T-cell (primary cell): Measurements from ENCODE around the gene TCHH. TPM values are rescaled to one million over a fixed set of nuclear protein-coding genes. Genes with fewer than 3 reads are reported as not detected.

Source experiments
- ATAC-seq, 4 experiments: fragments of 200-7000 bp in 3 of 4; fragments of 150-1000 bp in 1 of 4; cut with Tn5 transposase; replicated peaks in 1 of 4; 1 replicate in 3 of 4; 2 replicates in 1 of 4; pipeline ENCODE4 v1.10.0; 2021; ENCODE audit warnings: moderate library complexity in 3 of 4, mild to moderate bottlenecking in 2 of 4, moderate number of reproducible peaks in 1 of 4
- CTCF ChIA-PET, 2 donors: fragments of 300-600 bp; sonication (Branson Sonifier 250); formaldehyde crosslinking; loops; one replicate each; lab custom pipeline; 2022; ENCODE audit warnings: antibody characterized with exemption in 2 of 2; lab: Charles Lee
- POLR2A ChIA-PET, 2 donors: fragments of 300-600 bp; sonication (Branson Sonifier 250); formaldehyde crosslinking; loops; one replicate each; lab custom pipeline; 2022; ENCODE audit warnings: antibody characterized with exemption in 2 of 2; lab: Charles Lee
- DNase-seq, 35 experiments: peaks; one replicate each; pipeline versions ENCODE4 v3.0.0 to v3.0.0-alpha.2; 2013 to 2023
- H3K27ac ChIP-seq: one replicate; pipeline ENCODE4 v1.5.1; 2013; ENCODE audit warnings: low read length
- H3K27me3 ChIP-seq, 2 experiments: replicated peaks in 1 of 2; 1 replicate in 1 of 2; 2 replicates in 1 of 2; pipeline versions ENCODE4 v1.6.1 to v1.7.0; 2013; ENCODE audit warnings: low read length in 1 of 2, mixed read lengths in 1 of 2; ENCODE audit not compliant: control insufficient read depth in 2 of 2, insufficient read depth in 2 of 2; ENCODE audit errors: extremely low read depth in 1 of 2
- H3K36me3 ChIP-seq, 2 donors: 1 replicate in 1 of 2; 2 replicates in 1 of 2; pipeline versions ENCODE4 v1.6.1 to v1.7.0; 2013; ENCODE audit warnings: low read length in 1 of 2; ENCODE audit not compliant: control insufficient read depth in 2 of 2, insufficient read depth in 1 of 2; ENCODE audit errors: extremely low read depth in 1 of 2
- H3K4me1 ChIP-seq, 2 experiments: 1 replicate in 1 of 2; 2 replicates in 1 of 2; pipeline versions ENCODE4 v1.6.1 to v1.7.0; 2013; ENCODE audit warnings: low read length in 2 of 2, mixed read lengths in 1 of 2; ENCODE audit not compliant: insufficient read depth in 2 of 2, control insufficient read depth in 1 of 2; ENCODE audit errors: extremely low read depth in 1 of 2
- H3K4me3 ChIP-seq, 2 donors: 1 replicate in 1 of 2; 2 replicates in 1 of 2; pipeline versions ENCODE4 v1.5.1 to v1.7.0; 2013; ENCODE audit warnings: mild to moderate bottlenecking in 2 of 2, low read length in 1 of 2, moderate library complexity in 1 of 2; ENCODE audit not compliant: control insufficient read depth in 1 of 2; ENCODE audit errors: extremely low read depth in 1 of 2
- H3K9me3 ChIP-seq: 2 replicates; pipeline ENCODE4 v1.7.0; 2013
- H3K27ac Mint-ChIP-seq, 2 donors: one replicate each; pipeline ENCODE4 v1.8.0; 2020 to 2021; ENCODE audit warnings: mild to moderate bottlenecking in 2 of 2, mixed read lengths in 2 of 2
- H3K27me3 Mint-ChIP-seq, 2 donors: one replicate each; pipeline ENCODE4 v1.8.0; 2021 to 2022; ENCODE audit warnings: mixed read lengths in 2 of 2
- H3K36me3 Mint-ChIP-seq: one replicate; pipeline ENCODE4 v1.8.0; 2021; ENCODE audit warnings: mixed read lengths
- H3K4me1 Mint-ChIP-seq, 3 donors: one replicate each; pipeline ENCODE4 v1.8.0; 2020 to 2022; ENCODE audit warnings: mixed read lengths in 3 of 3, mild to moderate bottlenecking in 1 of 3
- H3K4me3 Mint-ChIP-seq, 3 donors: one replicate each; pipeline ENCODE4 v1.8.0; 2020 to 2022; ENCODE audit warnings: mild to moderate bottlenecking in 3 of 3, mixed read lengths in 3 of 3, moderate library complexity in 3 of 3
- H3K9me3 Mint-ChIP-seq, 3 donors: one replicate each; pipeline ENCODE4 v1.8.0; 2020 to 2022; ENCODE audit warnings: mixed read lengths in 3 of 3
- WGBS: methylation state at CpG from one replicate; pipeline ENCODE4 v1.1.5; 2013; ENCODE audit warnings: missing lambda C conversion rate; ENCODE audit not compliant: insufficient coverage; 5-methylcytosine and 5-hydroxymethylcytosine counted together
- total RNA-seq, 35 experiments: library from RNA in 6 of 35; stranded (reverse) in 6 of 35; fragments of 120-200 nt in 1 of 35; gene quantifications; one replicate each; pipeline versions ENCODE4 v1.2.1 to v1.2.4 and lab custom pipeline; 2013 to 2026

TCHH gene
- total RNA-seq (under 1 TPM in 1 of 5 donors, not detected in 4; 0.03 TPM), total RNA-seq (lab: John Stamatoyannopoulos, UW) (0 to 0.37 (median 0.06) reads per million in 29 experiments)
- not detected for total RNA-seq (2013)

- DNase-seq (no peak), ATAC-seq (no peak)
- Mint-ChIP-seq H3K4me1 (no peaks in the 10 kb centered on the region), H3K36me3 (no peaks in the 10 kb centered on the region), H3K27me3 (peaks cover 26 to 30% of the 10 kb centered on the region in 2 donors), H3K9me3 (no peaks in the 10 kb centered on the region), H3K27ac (no peak within 1 kb of the TSS), H3K4me3 (no peak within 1 kb of the TSS)
- Histone ChIP-seq H3K27ac (no peak within 1 kb of the TSS), H3K36me3 (no peaks in the 10 kb centered on the region), H3K4me1 (peaks cover 0 to 24% of the 10 kb centered on the region in 2 experiments), H3K4me3 (no peak within 1 kb of the TSS), H3K9me3 (no peaks in the 10 kb centered on the region), H3K27me3 (peaks cover 21 to 27% of the 10 kb centered on the region in 2 experiments)
- ChIA-PET CTCF (interaction anchor here in 1 of 2 donors (0.7 kb wide), 1 partner anchor 78 kb away, joined by 3 read pairs; no protein-coding TSS in a partner anchor), POLR2A (no interaction called here)
- no CpG with 5 or more reads among the region's 4 CpGs for WGBS
These were observed at the start of gene TCHH for GRCh38 chr1:152115344-152115743. TSS of gene TCHH (minus strand) at chr1:152115444. CDS start at chr1:152114080, 1,364 bp downstream.

GRCh38 chr1:152164517-152165136 lies 49.4 kb upstream of the TCHH start:
- no peaks in the 10 kb centered on the region for H3K27me3 ChIP-seq
- H3K9me3 Mint-ChIP-seq = no peaks in the 10 kb centered on the region
- ChIA-PET CTCF (interaction anchor here in 1 of 2 donors (0.6 kb wide), 2 partner anchors 152 to 229 kb away, joined by 3 read pairs; no protein-coding TSS in a partner anchor), POLR2A (no interaction called here)
- H3K4me1 Mint-ChIP-seq = peaks cover 8 to 10% (median 9%) of the 10 kb centered on the region in 3 donors
- no peak overlapping the region for H3K4me3 Mint-ChIP-seq
- H3K9me3 ChIP-seq = no peaks in the 10 kb centered on the region
- H3K4me3 ChIP-seq = no peak overlapping the region
- no peak for DNase-seq
- no peaks in the 10 kb centered on the region for H3K4me1 ChIP-seq
- H3K27ac ChIP-seq = no peak overlapping the region
- no peaks in the 10 kb centered on the region for H3K36me3 ChIP-seq
- H3K27me3 Mint-ChIP-seq = peaks cover 6 to 10% of the 10 kb centered on the region in 2 donors
- WGBS = 78% methylated on average over 1 of the region's 2 CpGs
- no peak for ATAC-seq
- no peak overlapping the region for H3K27ac Mint-ChIP-seq
- no peaks in the 10 kb centered on the region for H3K36me3 Mint-ChIP-seq

GRCh38 chr1:152162792-152163463 lies 47.7 kb upstream of the TCHH start:
- Histone ChIP-seq H3K27me3 (no peaks in the 10 kb centered on the region), H3K9me3 (no peaks in the 10 kb centered on the region), H3K4me3 (no peak overlapping the region), H3K36me3 (no peaks in the 10 kb centered on the region), H3K27ac (no peak overlapping the region), H3K4me1 (no peaks in the 10 kb centered on the region)
- POLR2A ChIA-PET = no interaction called here
- peaks cover 8 to 10% (median 9%) of the 10 kb centered on the region in 3 donors for H3K4me1 Mint-ChIP-seq
- H3K27me3 Mint-ChIP-seq = peaks cover 6 to 10% of the 10 kb centered on the region in 2 donors
- CTCF ChIA-PET = no interaction called here
- no peak for DNase-seq
- no CpG with 5 or more reads among the region's 1 CpG for WGBS
- H3K9me3 Mint-ChIP-seq = no peaks in the 10 kb centered on the region
- no peak for ATAC-seq
- H3K4me3 Mint-ChIP-seq = no peak overlapping the region
- no peak overlapping the region for H3K27ac Mint-ChIP-seq
- H3K36me3 Mint-ChIP-seq = no peaks in the 10 kb centered on the region

GRCh38 chr1:152160576-152160975 lies 45.3 kb upstream of the TCHH start:
- Histone ChIP-seq H3K27me3 (no peaks in the 10 kb centered on the region), H3K27ac (no peak overlapping the region), H3K4me3 (no peak overlapping the region), H3K4me1 (no peaks in the 10 kb centered on the region), H3K36me3 (no peaks in the 10 kb centered on the region), H3K9me3 (no peaks in the 10 kb centered on the region)
- ATAC-seq (no peak), DNase-seq (no peak)
- Mint-ChIP-seq H3K27me3 (peaks cover 6 to 8% of the 10 kb centered on the region in 2 donors), H3K36me3 (no peaks in the 10 kb centered on the region), H3K9me3 (no peaks in the 10 kb centered on the region), H3K27ac (no peak overlapping the region), H3K4me1 (peaks cover 3% of the 10 kb centered on the region in 3 donors), H3K4me3 (no peak overlapping the region)
- ChIA-PET CTCF (interaction anchor here in 1 of 2 donors (0.6 kb wide), 2 partner anchors 16 to 92 kb away, joined by 3 read pairs; no protein-coding TSS in a partner anchor), POLR2A (no interaction called here)
- WGBS = 39% methylated on average over 3 of the region's 3 CpGs

- ATAC-seq (no peak), DNase-seq (no peak)
- Histone ChIP-seq H3K27me3 (no peaks in the 10 kb centered on the region), H3K4me1 (no peaks in the 10 kb centered on the region), H3K27ac (no peak within 1 kb of the TSS), H3K4me3 (no peak within 1 kb of the TSS), H3K36me3 (no peaks in the 10 kb centered on the region), H3K9me3 (no peaks in the 10 kb centered on the region)
- ChIA-PET POLR2A (no interaction called here), CTCF (no interaction called here)
- peaks cover 0 to 9% (median 3%) of the 10 kb centered on the region in 3 donors for H3K4me1 Mint-ChIP-seq
- H3K27me3 Mint-ChIP-seq = peaks cover 3 to 4% of the 10 kb centered on the region in 2 donors
- no peak within 1 kb of the TSS for H3K4me3 Mint-ChIP-seq
- H3K9me3 Mint-ChIP-seq = no peaks in the 10 kb centered on the region
- H3K36me3 Mint-ChIP-seq = no peaks in the 10 kb centered on the region
- no CpG with 5 or more reads among the region's 1 CpG for WGBS
- no peak within 1 kb of the TSS for H3K27ac Mint-ChIP-seq
These were observed 43.9 kb upstream of the TCHH start, which contains the start of gene RPTN for GRCh38 chr1:152159144-152159543. TSS of gene RPTN (minus strand) at chr1:152159228. CDS start at chr1:152157889, 1,339 bp downstream.

GRCh38 chr1:152153996-152154395 lies 38.8 kb upstream of the TCHH start:
- H3K36me3 Mint-ChIP-seq = no peaks in the 10 kb centered on the region
- peaks cover 0 to under 1% of the 10 kb centered on the region in 2 experiments for H3K27me3 ChIP-seq
- peaks cover 0 to 11% of the 10 kb centered on the region in 2 donors for H3K27me3 Mint-ChIP-seq
- no peaks in the 10 kb centered on the region for H3K9me3 ChIP-seq
- ChIA-PET POLR2A (no interaction called here), CTCF (no interaction called here)
- H3K4me1 ChIP-seq = no peaks in the 10 kb centered on the region
- no peaks in the 10 kb centered on the region for H3K36me3 ChIP-seq
- peak in 2 of 4 experiments; percentile 43 to 55 for ATAC-seq
- no peak overlapping the region for H3K4me3 Mint-ChIP-seq
- no peak overlapping the region for H3K27ac Mint-ChIP-seq
- peaks cover 0 to 15% (median 8%) of the 10 kb centered on the region in 3 donors for H3K4me1 Mint-ChIP-seq
- no peak for DNase-seq
- H3K27ac ChIP-seq = no peak overlapping the region
- no CpG with 5 or more reads among the region's 3 CpGs for WGBS
- H3K9me3 Mint-ChIP-seq = peaks cover 1 to 3% (median 2%) of the 10 kb centered on the region in 3 donors
- no peak overlapping the region for H3K4me3 ChIP-seq
